H1 (cell line): ENCODE measurements around the gene C5. TPM values are rescaled to one million over a fixed set of nuclear protein-coding genes. Genes with fewer than 3 reads are reported as not detected.

Experiments used
- CTCF ChIA-PET: fragments of 300-600 bp; sonication (Branson Sonifier 250); formaldehyde crosslinking; loops from one replicate; lab custom pipeline; 2021; ENCODE audit not compliant: partially characterized antibody; lab: Charles Lee
- POLR2A ChIA-PET: fragments of 300-600 bp; sonication (Branson Sonifier 250); formaldehyde crosslinking; loops from one replicate; lab custom pipeline; 2021; ENCODE audit warnings: inconsistent platforms; ENCODE audit not compliant: partially characterized antibody; lab: Charles Lee
- DNase-seq, 2 experiments: peaks; one replicate each; pipeline versions ENCODE4 v3.0.0 to v3.0.0-alpha.2; 2010 to 2022; ENCODE audit warnings: low spot score in 2 of 2, low read depth in 1 of 2, mixed read lengths in 1 of 2
- FAIRE-seq: peaks from 2 replicates; lab custom pipeline; 2011; peaks lifted over from hg19 to GRCh38; lab: Jason Lieb, UNC
- H2AFZ ChIP-seq: 2 replicates; pipeline ENCODE4 v1.8.1; 2012; ENCODE audit warnings: low read length, inconsistent platforms
- H2AK5ac ChIP-seq: 2 replicates; pipeline ENCODE4 v1.6.1; 2013; ENCODE audit warnings: low read depth, low read length
- H2BK120ac ChIP-seq: replicated peaks from 2 replicates; pipeline ENCODE3; 2013; ENCODE audit warnings: low read depth, low read length, inconsistent platforms
- H2BK12ac ChIP-seq: 2 replicates; pipeline ENCODE4 v1.6.1; 2013; ENCODE audit warnings: low read depth, low read length
- H2BK15ac ChIP-seq: 2 replicates; pipeline ENCODE4 v1.6.1; 2013; ENCODE audit warnings: low read length
- H2BK20ac ChIP-seq: 2 replicates; pipeline ENCODE4 v1.6.1; 2013; ENCODE audit warnings: low read length
- H2BK5ac ChIP-seq: 2 replicates; pipeline ENCODE4 v1.6.1; 2013; ENCODE audit warnings: low read depth, low read length
- H3K14ac ChIP-seq: 2 replicates; pipeline ENCODE4 v1.6.1; 2013; ENCODE audit warnings: inconsistent platforms; ENCODE audit not compliant: insufficient read length
- H3K18ac ChIP-seq: 2 replicates; pipeline ENCODE4 v1.6.1; 2013; ENCODE audit warnings: low read length; ENCODE audit errors: extremely low read depth
- H3K23ac ChIP-seq: 2 replicates; pipeline ENCODE4 v1.6.1; 2013; ENCODE audit warnings: inconsistent platforms; ENCODE audit not compliant: insufficient read length
- H3K23me2 ChIP-seq: 2 replicates; pipeline ENCODE4 v1.6.1; 2013; ENCODE audit warnings: low read depth, low read length
- H3K27ac ChIP-seq: 2 replicates; pipeline ENCODE4 v1.6.1; 2011; ENCODE audit warnings: low read depth, low read length, inconsistent platforms
- H3K27me3 ChIP-seq, 4 experiments: replicated peaks in 1 of 4; 1 replicate in 1 of 4; 2 replicates in 3 of 4; pipeline versions ENCODE4 v1.6.1 to v1.8.1; 2011 to 2013; ENCODE audit warnings: low read length in 3 of 4, mild to moderate bottlenecking in 3 of 4, inconsistent platforms in 2 of 4, mixed read lengths in 2 of 4, moderate library complexity in 1 of 4; ENCODE audit not compliant: control insufficient read depth in 3 of 4, insufficient read depth in 3 of 4; ENCODE audit errors: extremely low read depth in 1 of 4
- H3K36me3 ChIP-seq, 4 experiments: 2 replicates each; pipeline versions ENCODE4 v1.6.1 to v1.8.1; 2011 to 2013; ENCODE audit warnings: mild to moderate bottlenecking in 4 of 4, low read length in 3 of 4, moderate library complexity in 2 of 4, control low read depth in 1 of 4, inconsistent platforms in 1 of 4; ENCODE audit not compliant: insufficient read depth in 4 of 4, control insufficient read depth in 2 of 4
- H3K4ac ChIP-seq: replicated peaks from 2 replicates; pipeline ENCODE3; 2013; ENCODE audit warnings: low read length, low read depth, mixed read lengths, inconsistent platforms; ENCODE audit not compliant: insufficient read length
- H3K4me1 ChIP-seq, 4 experiments: replicated peaks in 1 of 4; 1 replicate in 1 of 4; 2 replicates in 3 of 4; pipeline versions ENCODE4 v1.6.1 to v1.8.1; 2011 to 2013; ENCODE audit warnings: low read length in 3 of 4, inconsistent platforms in 2 of 4, mixed read lengths in 1 of 4; ENCODE audit not compliant: insufficient read depth in 4 of 4, control insufficient read depth in 3 of 4
- H3K4me2 ChIP-seq, 2 experiments: 2 replicates each; pipeline versions ENCODE4 v1.6.1 to v1.8.1; 2011 to 2013; ENCODE audit warnings: low read depth in 2 of 2, low read length in 2 of 2, control low read depth in 1 of 2, inconsistent platforms in 1 of 2, mild to moderate bottlenecking in 1 of 2; ENCODE audit not compliant: insufficient read depth in 1 of 2
- H3K4me3 ChIP-seq, 4 experiments: fragments of 200-600, 300-600 bp in 1 of 4; sonication (generic), shearing (Covaris generic), sonication (Bioruptor Twin) in 1 of 4; 2 replicates each; pipeline versions ENCODE4 v1.5.1 to v1.8.1; 2011 to 2016; ENCODE audit warnings: low read length in 4 of 4, low read depth in 3 of 4, control low read depth in 2 of 4, inconsistent platforms in 2 of 4, mild to moderate bottlenecking in 2 of 4, mixed read lengths in 1 of 4, moderate library complexity in 1 of 4; ENCODE audit not compliant: insufficient read depth in 2 of 4; ENCODE audit errors: extremely low read depth in 1 of 4
- H3K56ac ChIP-seq: replicated peaks from 2 replicates; pipeline ENCODE3; 2013; ENCODE audit warnings: low read depth, mild to moderate bottlenecking, mixed read lengths, low read length, inconsistent platforms; ENCODE audit not compliant: insufficient read length
- H3K79me1 ChIP-seq: 2 replicates; pipeline ENCODE4 v1.6.1; 2013; ENCODE audit warnings: low read depth, low read length, control low read depth
- H3K79me2 ChIP-seq, 2 experiments: 2 replicates each; pipeline versions ENCODE4 v1.6.1 to v1.8.1; 2012 to 2013; ENCODE audit warnings: low read length in 2 of 2, mild to moderate bottlenecking in 2 of 2, inconsistent platforms in 1 of 2; ENCODE audit not compliant: insufficient read depth in 2 of 2, control insufficient read depth in 1 of 2
- H3K9ac ChIP-seq, 4 experiments: replicated peaks in 1 of 4; 1 replicate in 1 of 4; 2 replicates in 3 of 4; pipeline versions ENCODE4 v1.6.1 to v1.8.1; 2011 to 2013; ENCODE audit warnings: low read depth in 3 of 4, low read length in 3 of 4, control low read depth in 2 of 4, mild to moderate bottlenecking in 2 of 4, moderate library complexity in 2 of 4, inconsistent platforms in 1 of 4; ENCODE audit errors: extremely low read depth in 1 of 4
- H3K9me3 ChIP-seq, 2 experiments: 2 replicates each; pipeline versions ENCODE4 v1.6.1 to v1.8.1; 2012 to 2013; ENCODE audit warnings: mild to moderate bottlenecking in 2 of 2, moderate library complexity in 2 of 2, control low read depth in 1 of 2, inconsistent platforms in 1 of 2, low read depth in 1 of 2, low read length in 1 of 2, mixed read lengths in 1 of 2; ENCODE audit not compliant: insufficient read depth in 2 of 2
- H4K20me1 ChIP-seq, 2 experiments: replicated peaks in 1 of 2; 2 replicates each; pipeline versions ENCODE3 to v1.8.1; 2011 to 2013; ENCODE audit warnings: inconsistent platforms in 2 of 2, low read length in 2 of 2, mild to moderate bottlenecking in 1 of 2; ENCODE audit not compliant: insufficient read depth in 2 of 2, control insufficient read depth in 1 of 2
- H4K5ac ChIP-seq: 2 replicates; pipeline ENCODE4 v1.6.1; 2013; ENCODE audit warnings: low read length, low read depth, mixed read lengths, inconsistent platforms; ENCODE audit not compliant: insufficient read length
- H4K8ac ChIP-seq: 2 replicates; pipeline ENCODE4 v1.8.0; 2013; ENCODE audit warnings: mild to moderate bottlenecking, moderate library complexity, low read length, inconsistent platforms; ENCODE audit not compliant: insufficient read depth; ENCODE audit errors: extremely low read depth
- H4K91ac ChIP-seq: replicated peaks from 2 replicates; pipeline ENCODE3; 2013; ENCODE audit warnings: low read length, mixed read lengths, inconsistent platforms; ENCODE audit not compliant: insufficient read length
- ATF2 ChIP-seq: IDR thresholded peaks from 2 replicates; pipeline ENCODE4 v1.6.1; 2012; ENCODE audit warnings: low read length, inconsistent platforms
- BACH1 ChIP-seq: IDR thresholded peaks from 2 replicates; pipeline ENCODE4 v1.6.1; 2012; ENCODE audit warnings: low read length, improper control_type of control experiment
- BCL11A ChIP-seq, 2 experiments: IDR thresholded peaks; one replicate each; pipeline ENCODE4 v1.6.1; 2011; ENCODE audit warnings: low read depth in 2 of 2, low read length in 2 of 2, mild to moderate bottlenecking in 2 of 2
- CBX8 ChIP-seq: fragments of 300-800, 300-1000 bp; sonication (generic); IDR thresholded peaks from 2 replicates; pipeline ENCODE4 v1.7.1; 2016; ENCODE audit warnings: low read depth, low read length, borderline replicate concordance
- CEBPB ChIP-seq: IDR thresholded peaks from 2 replicates; pipeline ENCODE4 v1.6.1; 2012; ENCODE audit warnings: low read depth, low read length
- CHD1 ChIP-seq: IDR thresholded peaks from 2 replicates; pipeline ENCODE4 v1.6.1; 2012; ENCODE audit warnings: low read depth, low read length, improper control_type of control experiment
- CHD2 ChIP-seq: IDR thresholded peaks from 2 replicates; pipeline ENCODE4 v1.6.1; 2012; ENCODE audit warnings: low read length, improper control_type of control experiment
- CREB1 ChIP-seq: IDR thresholded peaks from 2 replicates; pipeline ENCODE4 v1.6.1; 2012; ENCODE audit warnings: inconsistent platforms
- EZH2 ChIP-seq: fragments of 200-600 bp; sonication (generic); IDR thresholded peaks from 2 replicates; pipeline ENCODE4 v1.7.1; 2012; ENCODE audit warnings: low read depth, mild to moderate bottlenecking, moderate library complexity, low read length, inconsistent platforms; ENCODE audit not compliant: severe bottlenecking
- GABPA ChIP-seq: IDR thresholded peaks from 2 replicates; pipeline ENCODE4 v1.6.1; 2011; ENCODE audit warnings: mild to moderate bottlenecking, low read length, moderate library complexity, borderline replicate concordance; ENCODE audit not compliant: insufficient read depth
- KDM5A ChIP-seq: fragments of 200-600 bp; IDR thresholded peaks from 2 replicates; pipeline ENCODE4 v1.7.1; 2012; ENCODE audit warnings: mild to moderate bottlenecking, low read length, inconsistent platforms, mixed read lengths
- NANOG ChIP-seq: IDR thresholded peaks from 2 replicates; pipeline ENCODE4 v1.6.1; 2011; ENCODE audit warnings: low read length, low read depth, mild to moderate bottlenecking, inconsistent platforms; ENCODE audit not compliant: insufficient read depth, poor library complexity, severe bottlenecking
- POLR2A ChIP-seq, 2 experiments: IDR thresholded peaks; 1 replicate in 1 of 2; 2 replicates in 1 of 2; pipeline ENCODE4 v1.6.1; 2011; ENCODE audit warnings: low read depth in 2 of 2, low read length in 2 of 2, mild to moderate bottlenecking in 2 of 2; ENCODE audit errors: control extremely low read depth in 1 of 2
- SP4 ChIP-seq: IDR thresholded peaks from 2 replicates; pipeline ENCODE4 v1.6.1; 2012; ENCODE audit warnings: low read length, inconsistent platforms
- YY1 ChIP-seq: IDR thresholded peaks from 2 replicates; pipeline ENCODE4 v1.6.1; 2011; ENCODE audit warnings: low read depth, mild to moderate bottlenecking, low read length
- WGBS, 2 experiments: shearing (Covaris generic) in 1 of 2; methylation state at CpG; one replicate each; pipeline versions ENCODE4 v1.1.6 to v1.1.7; 2013 to 2015; ENCODE audit warnings: low lambda C conversion rate in 2 of 2, mixed read lengths in 2 of 2, inconsistent platforms in 1 of 2, low coverage in 1 of 2, missing lambda C conversion rate in 1 of 2; ENCODE audit not compliant: insufficient replicate concordance in 2 of 2, insufficient coverage in 1 of 2, insufficient read length in 1 of 2; ENCODE audit errors: extremely low coverage in 1 of 2, missing lambda C conversion rate in 1 of 2; 5-methylcytosine and 5-hydroxymethylcytosine counted together
- polyA plus RNA-seq, 7 experiments: library from polyadenylated mRNA; depleted of rRNA in 3 of 7; stranded (reverse) in 5 of 7; unstranded in 2 of 7; fragments of >200 nt in 5 of 7; fragments of 200-250 nt in 2 of 7; gene quantifications; 1 replicate in 5 of 7; 2 replicates in 1 of 7; 4 replicates in 1 of 7; pipeline versions ENCODE4 v1.2.1 to v1.2.3, GENCODE V29; 2011 to 2013; ENCODE audit warnings: missing spikeins in 2 of 7, mixed read lengths in 2 of 7
- total RNA-seq: library from RNA; stranded (reverse); fragmentation: NEBNext Ultra II Directional; extraction: Animal tissue kit (Norgen Biotek cat#: 25700); gene quantifications from 2 replicates; pipeline ENCODE4 v1.2.1, GENCODE V29; 2021

Gene C5
- total and polyA plus RNA-seq, 2 of the 8 experiments (the other 6 are each of a cell fraction or from before 2014, with no cell fraction given): 0.24 to 0.35 TPM

GRCh38 chr9:121082075-121082474, 32.0 kb upstream of the C5 start:
- no peaks in the 10 kb centered on the region for H3K79me2 ChIP-seq
- TF ChIP-seq BACH1: no peak
- no peak for TF ChIP-seq NANOG
- TF ChIP-seq SP4: no peak
- TF ChIP-seq CHD2: no peak
- TF ChIP-seq CEBPB: no peak
- TF ChIP-seq BCL11A (IDR thresholded peaks at IDR 0.05; ENCODE audit: low read depth in 2 of 2, low read length in 2 of 2): no peak
- TF ChIP-seq EZH2: no peak
- no peak for TF ChIP-seq CHD1
- no peak for TF ChIP-seq CBX8
- TF ChIP-seq CREB1: no peak
- no peak for TF ChIP-seq POLR2A (IDR thresholded peaks at IDR 0.05; ENCODE audit: control extremely low read depth in 1 of 2, low read depth in 2 of 2, low read length in 2 of 2)
- TF ChIP-seq YY1: no peak
- TF ChIP-seq GABPA: no peak
- no peak for TF ChIP-seq KDM5A
- no peak for TF ChIP-seq ATF2

More at GRCh38 chr9:121082075-121082474, 32.0 kb upstream of the C5 start:
- no peak overlapping the region for H3K4me3 ChIP-seq
- DNase-seq (no peak), FAIRE-seq (no peak)
- H3K4me1 ChIP-seq: no peaks in the 10 kb centered on the region
- H3K23ac ChIP-seq: no peak overlapping the region
- no peak overlapping the region for H2AFZ ChIP-seq
- H2BK5ac ChIP-seq: no peak overlapping the region
- no peaks in the 10 kb centered on the region for H3K36me3 ChIP-seq
- no peak overlapping the region for H3K18ac ChIP-seq
- no peak overlapping the region for H2BK20ac ChIP-seq
- no peak overlapping the region for H4K91ac ChIP-seq
- POLR2A ChIA-PET: interaction anchor here (0.6 to 1.3 kb wide), 2 partner anchors 11 to 514 kb away, joined by 3 to 4 read pairs; no protein-coding TSS in a partner anchor
- CTCF ChIA-PET: interaction anchor here (1.4 to 3.1 kb wide), 5 partner anchors 17 to 100 kb away, joined by 3 to 13 read pairs (median 4); no protein-coding TSS in a partner anchor
- no peaks in the 10 kb centered on the region for H4K20me1 ChIP-seq
- H2BK120ac ChIP-seq: no peak overlapping the region
- H3K9me3 ChIP-seq: no peaks in the 10 kb centered on the region
- H2AK5ac ChIP-seq: no peak overlapping the region
- no peaks in the 10 kb centered on the region for H3K79me1 ChIP-seq
- no peak overlapping the region for H3K4ac ChIP-seq
- H3K27ac ChIP-seq: no peak overlapping the region
- H4K8ac ChIP-seq: no peak overlapping the region
- H3K9ac ChIP-seq: no peak overlapping the region
- WGBS, 2 experiments: 90% methylated on average over 1 of the region's 1 CpG; no CpG with 5 or more reads in 1 of the 2 experiments
- no peaks in the 10 kb centered on the region for H3K23me2 ChIP-seq
- H3K27me3 ChIP-seq: no peaks in the 10 kb centered on the region
- H4K5ac ChIP-seq: no peak overlapping the region
- no peak overlapping the region for H3K4me2 ChIP-seq
- H3K56ac ChIP-seq: no peak overlapping the region
- H2BK15ac ChIP-seq: no peak overlapping the region
- no peak overlapping the region for H3K14ac ChIP-seq
- H2BK12ac ChIP-seq: no peak overlapping the region
